MM.1S (cell line): Measurements from ENCODE around the gene PHACTR1.

Source experiments
- EZH2 ChIP-seq: fragments of 300-600 bp; sonication (generic); optimal IDR thresholded peaks from 2 replicates; pipeline ENCODE3; 2017; ENCODE audit warnings: low read depth, mild to moderate bottlenecking, antibody characterized with exemption, low read length, mixed read lengths
- TF ChIP-seq, protein P1 (sequence below): fragments of 300-600 bp; sonication (generic); IDR thresholded peaks from 2 replicates; pipeline ENCODE4 v1.5.1; 2016; ENCODE audit warnings: antibody characterized with exemption, low read length, mixed read lengths

GRCh38 chr6:13112921-13113320 lies 396.4 kb downstream of the PHACTR1 start:
- TF ChIP-seq, protein P1, sequence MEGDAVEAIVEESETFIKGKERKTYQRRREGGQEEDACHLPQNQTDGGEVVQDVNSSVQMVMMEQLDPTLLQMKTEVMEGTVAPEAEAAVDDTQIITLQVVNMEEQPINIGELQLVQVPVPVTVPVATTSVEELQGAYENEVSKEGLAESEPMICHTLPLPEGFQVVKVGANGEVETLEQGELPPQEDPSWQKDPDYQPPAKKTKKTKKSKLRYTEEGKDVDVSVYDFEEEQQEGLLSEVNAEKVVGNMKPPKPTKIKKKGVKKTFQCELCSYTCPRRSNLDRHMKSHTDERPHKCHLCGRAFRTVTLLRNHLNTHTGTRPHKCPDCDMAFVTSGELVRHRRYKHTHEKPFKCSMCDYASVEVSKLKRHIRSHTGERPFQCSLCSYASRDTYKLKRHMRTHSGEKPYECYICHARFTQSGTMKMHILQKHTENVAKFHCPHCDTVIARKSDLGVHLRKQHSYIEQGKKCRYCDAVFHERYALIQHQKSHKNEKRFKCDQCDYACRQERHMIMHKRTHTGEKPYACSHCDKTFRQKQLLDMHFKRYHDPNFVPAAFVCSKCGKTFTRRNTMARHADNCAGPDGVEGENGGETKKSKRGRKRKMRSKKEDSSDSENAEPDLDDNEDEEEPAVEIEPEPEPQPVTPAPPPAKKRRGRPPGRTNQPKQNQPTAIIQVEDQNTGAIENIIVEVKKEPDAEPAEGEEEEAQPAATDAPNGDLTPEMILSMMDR, result no peak
- no peak for TF ChIP-seq EZH2
